GM23338 (cell line): ENCODE data around the gene NANOGP8. TPM values are rescaled to one million over a fixed set of nuclear protein-coding genes. Genes with fewer than 3 reads are reported as not detected.

ENCODE experiments used
- ATAC-seq: fragments of 200-7000 bp; cut with Tn5 transposase; 3 replicates; pipeline ENCODE4 v1.9.1; 2020
- DNase-seq: peaks from one replicate; pipeline ENCODE4 v3.0.0-alpha.2; 2015; ENCODE audit warnings: low spot score
- H2AFZ ChIP-seq: fragments of 200-600 bp; sonication (generic); 2 replicates; pipeline ENCODE4 v1.8.0; 2016; ENCODE audit warnings: antibody characterized with exemption, mild to moderate bottlenecking, moderate library complexity
- H3F3A ChIP-seq: fragments of 200-600 bp; sonication (generic); replicated peaks from 2 replicates; pipeline ENCODE4 v1.8.0; 2017; ENCODE audit warnings: antibody characterized with exemption, mixed run types, low read depth
- H3K27ac ChIP-seq: fragments of 200-600 bp; sonication (generic); 2 replicates; pipeline ENCODE4 v1.6.1; 2016; ENCODE audit warnings: low read depth
- H3K27me3 ChIP-seq: fragments of 200-600 bp; sonication (generic); 2 replicates; pipeline ENCODE4 v1.8.0; 2016; ENCODE audit warnings: mild to moderate bottlenecking, mixed run types, moderate library complexity; ENCODE audit not compliant: insufficient read depth
- H3K36me3 ChIP-seq: fragments of 200-600 bp; sonication (generic); 2 replicates; pipeline ENCODE4 v1.8.0; 2016; ENCODE audit warnings: mild to moderate bottlenecking; ENCODE audit not compliant: insufficient read depth
- H3K4me1 ChIP-seq: fragments of 200-600 bp; sonication (generic); 2 replicates; pipeline ENCODE4 v1.8.0; 2016; ENCODE audit warnings: mild to moderate bottlenecking, moderate library complexity; ENCODE audit not compliant: insufficient read depth
- H3K4me2 ChIP-seq: fragments of 200-600 bp; sonication (generic); 2 replicates; pipeline ENCODE4 v1.7.1; 2017; ENCODE audit warnings: mixed run types
- H3K4me3 ChIP-seq: fragments of 200-600 bp; sonication (generic); 2 replicates; pipeline ENCODE4 v1.6.1; 2016; ENCODE audit warnings: mixed run types
- H3K79me2 ChIP-seq: fragments of 200-600 bp; sonication (generic); replicated peaks from 2 replicates; pipeline ENCODE4 v1.8.0; 2017; ENCODE audit warnings: mild to moderate bottlenecking; ENCODE audit not compliant: insufficient read depth
- H3K9me2 ChIP-seq: fragments of 200-600 bp; sonication (generic); 2 replicates; pipeline ENCODE4 v1.8.0; 2017; ENCODE audit not compliant: insufficient read depth
- H4K20me1 ChIP-seq: fragments of 200-600 bp; sonication (generic); replicated peaks from 2 replicates; pipeline ENCODE4 v1.8.0; 2017; ENCODE audit warnings: mild to moderate bottlenecking; ENCODE audit not compliant: insufficient read depth
- H3K27ac Mint-ChIP-seq: 2 replicates; pipeline ENCODE4 v1.8.0; 2020; ENCODE audit warnings: inconsistent platforms, mild to moderate bottlenecking, moderate library complexity, mixed read lengths
- H3K27me3 Mint-ChIP-seq: 3 replicates; pipeline ENCODE4 v1.8.0; 2022; ENCODE audit warnings: low read depth, mild to moderate bottlenecking, moderate library complexity, mixed read lengths, inconsistent platforms; ENCODE audit not compliant: insufficient read depth, poor library complexity
- H3K36me3 Mint-ChIP-seq: 3 replicates; pipeline ENCODE4 v1.8.0; 2021; ENCODE audit warnings: low read depth, mild to moderate bottlenecking, inconsistent platforms, moderate library complexity, mixed read lengths
- H3K4me1 Mint-ChIP-seq: 3 replicates; pipeline ENCODE4 v1.8.0; 2020; ENCODE audit warnings: mild to moderate bottlenecking, inconsistent platforms, mixed read lengths
- H3K4me3 Mint-ChIP-seq: 3 replicates; pipeline ENCODE4 v1.8.0; 2021; ENCODE audit warnings: moderate library complexity, mild to moderate bottlenecking, inconsistent platforms, mixed read lengths
- H3K9me3 Mint-ChIP-seq: 3 replicates; pipeline ENCODE4 v1.8.0; 2020; ENCODE audit warnings: moderate library complexity, mild to moderate bottlenecking, inconsistent platforms, mixed read lengths
- CREB1 ChIP-seq: fragments of 250-450 bp; sonication (Bioruptor Pico); IDR thresholded peaks from 2 replicates; pipeline ENCODE4 v1.5.0; 2020; ENCODE audit warnings: low read depth, mild to moderate bottlenecking, moderate library complexity
- EZH2 ChIP-seq: fragments of 200-600 bp; sonication (generic); IDR thresholded peaks from one replicate; pipeline ENCODE4 v1.8.0; 2017; ENCODE audit warnings: antibody characterized with exemption, mild to moderate bottlenecking, low read depth; ENCODE audit not compliant: unreplicated experiment
- EZH2phosphoT487 ChIP-seq: fragments of 200-600 bp; sonication (generic); IDR thresholded peaks from one replicate; pipeline ENCODE4 v1.8.1; 2018; ENCODE audit warnings: antibody characterized with exemption; ENCODE audit not compliant: unreplicated experiment
- NANOG ChIP-seq: IDR thresholded peaks from 2 replicates; pipeline ENCODE4 v1.6.1; 2016; ENCODE audit warnings: antibody characterized with exemption, borderline replicate concordance
- POLR2AphosphoS5 ChIP-seq: IDR thresholded peaks from 2 replicates; pipeline ENCODE4 v1.6.1; 2016; ENCODE audit warnings: antibody characterized with exemption, low read depth
- STAT1 ChIP-seq: IDR thresholded peaks from one replicate; pipeline ENCODE4 v1.6.1; 2016; ENCODE audit warnings: antibody characterized with exemption; ENCODE audit not compliant: unreplicated experiment
- ZNF114 ChIP-seq: fragments of 250-450 bp; sonication (Bioruptor Pico); IDR thresholded peaks from 2 replicates; pipeline ENCODE4 v1.5.0; 2020; ENCODE audit warnings: mild to moderate bottlenecking, moderate library complexity
- ZNF331 ChIP-seq: fragments of 250-450 bp; sonication (Bioruptor Pico); IDR thresholded peaks from 2 replicates; pipeline ENCODE4 v1.5.0; 2020; ENCODE audit warnings: low read depth, mild to moderate bottlenecking, moderate library complexity
- polyA plus RNA-seq: library from polyadenylated mRNA; unstranded; fragments of >200 nt; fragmentation: Nextera tagmentation; extraction: Ambion mirVana; gene quantifications from 2 replicates; pipeline ENCODE4 v1.2.1, GENCODE V29; 2016
- total RNA-seq: library from RNA; depleted of rRNA; stranded (reverse); fragments of >200 nt; shearing (Covaris generic); gene quantifications from 2 replicates; pipeline ENCODE4 v1.2.3, GENCODE V29; 2014
- TF ChIP-seq, protein P1 (sequence below): IDR thresholded peaks from one replicate; pipeline ENCODE4 v1.6.1; 2018; ENCODE audit warnings: antibody characterized with exemption; ENCODE audit not compliant: unreplicated experiment
- TF ChIP-seq, protein P2 (sequence below), 2 experiments: fragments of 200-600 bp in 1 of 2; sonication (generic) in 1 of 2; conservative IDR thresholded peaks; 2 replicates each; pipeline versions ENCODE4 v1.5.1 to v1.6.1; 2016 to 2017; ENCODE audit warnings: antibody characterized with exemption in 2 of 2, low read depth in 2 of 2, mild to moderate bottlenecking in 2 of 2, moderate library complexity in 1 of 2

NANOGP8 gene
- total and polyA plus RNA-seq, 2 experiments from 2014 or later: 8.5 to 53.4 TPM

DNA sequence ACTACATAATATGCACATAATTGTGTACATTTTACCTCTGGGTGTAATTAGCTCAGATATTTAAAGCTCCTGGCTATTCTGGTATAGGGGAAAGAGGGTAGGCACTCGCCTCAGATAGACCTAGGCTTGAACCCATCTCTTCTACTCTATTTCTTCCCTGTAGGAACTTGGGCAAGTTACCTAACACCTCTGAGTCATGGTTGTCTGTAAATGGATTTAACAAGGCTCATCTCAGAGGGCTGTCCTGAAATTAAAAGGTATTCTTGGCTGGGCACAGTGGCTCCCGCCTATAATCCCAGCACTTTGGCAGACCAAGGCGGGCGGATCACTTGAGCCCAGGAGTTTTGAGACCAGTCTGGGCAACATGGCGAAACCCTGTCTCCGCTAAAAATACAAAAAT, 30.7 kb downstream of the NANOGP8 start (continued):
- TF ChIP-seq, protein P1, sequence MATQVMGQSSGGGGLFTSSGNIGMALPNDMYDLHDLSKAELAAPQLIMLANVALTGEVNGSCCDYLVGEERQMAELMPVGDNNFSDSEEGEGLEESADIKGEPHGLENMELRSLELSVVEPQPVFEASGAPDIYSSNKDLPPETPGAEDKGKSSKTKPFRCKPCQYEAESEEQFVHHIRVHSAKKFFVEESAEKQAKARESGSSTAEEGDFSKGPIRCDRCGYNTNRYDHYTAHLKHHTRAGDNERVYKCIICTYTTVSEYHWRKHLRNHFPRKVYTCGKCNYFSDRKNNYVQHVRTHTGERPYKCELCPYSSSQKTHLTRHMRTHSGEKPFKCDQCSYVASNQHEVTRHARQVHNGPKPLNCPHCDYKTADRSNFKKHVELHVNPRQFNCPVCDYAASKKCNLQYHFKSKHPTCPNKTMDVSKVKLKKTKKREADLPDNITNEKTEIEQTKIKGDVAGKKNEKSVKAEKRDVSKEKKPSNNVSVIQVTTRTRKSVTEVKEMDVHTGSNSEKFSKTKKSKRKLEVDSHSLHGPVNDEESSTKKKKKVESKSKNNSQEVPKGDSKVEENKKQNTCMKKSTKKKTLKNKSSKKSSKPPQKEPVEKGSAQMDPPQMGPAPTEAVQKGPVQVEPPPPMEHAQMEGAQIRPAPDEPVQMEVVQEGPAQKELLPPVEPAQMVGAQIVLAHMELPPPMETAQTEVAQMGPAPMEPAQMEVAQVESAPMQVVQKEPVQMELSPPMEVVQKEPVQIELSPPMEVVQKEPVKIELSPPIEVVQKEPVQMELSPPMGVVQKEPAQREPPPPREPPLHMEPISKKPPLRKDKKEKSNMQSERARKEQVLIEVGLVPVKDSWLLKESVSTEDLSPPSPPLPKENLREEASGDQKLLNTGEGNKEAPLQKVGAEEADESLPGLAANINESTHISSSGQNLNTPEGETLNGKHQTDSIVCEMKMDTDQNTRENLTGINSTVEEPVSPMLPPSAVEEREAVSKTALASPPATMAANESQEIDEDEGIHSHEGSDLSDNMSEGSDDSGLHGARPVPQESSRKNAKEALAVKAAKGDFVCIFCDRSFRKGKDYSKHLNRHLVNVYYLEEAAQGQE: no peak
- TF ChIP-seq POLR2AphosphoS5 (no peak), NANOG (no peak), CREB1 (CRISPR knock-in tag) (no peak), ZNF114 (CRISPR knock-in tag) (no peak), EZH2 (no peak), STAT1 (no peak), EZH2phosphoT487 (no peak), ZNF331 (CRISPR knock-in tag) (no peak)
- TF ChIP-seq, protein P2, sequence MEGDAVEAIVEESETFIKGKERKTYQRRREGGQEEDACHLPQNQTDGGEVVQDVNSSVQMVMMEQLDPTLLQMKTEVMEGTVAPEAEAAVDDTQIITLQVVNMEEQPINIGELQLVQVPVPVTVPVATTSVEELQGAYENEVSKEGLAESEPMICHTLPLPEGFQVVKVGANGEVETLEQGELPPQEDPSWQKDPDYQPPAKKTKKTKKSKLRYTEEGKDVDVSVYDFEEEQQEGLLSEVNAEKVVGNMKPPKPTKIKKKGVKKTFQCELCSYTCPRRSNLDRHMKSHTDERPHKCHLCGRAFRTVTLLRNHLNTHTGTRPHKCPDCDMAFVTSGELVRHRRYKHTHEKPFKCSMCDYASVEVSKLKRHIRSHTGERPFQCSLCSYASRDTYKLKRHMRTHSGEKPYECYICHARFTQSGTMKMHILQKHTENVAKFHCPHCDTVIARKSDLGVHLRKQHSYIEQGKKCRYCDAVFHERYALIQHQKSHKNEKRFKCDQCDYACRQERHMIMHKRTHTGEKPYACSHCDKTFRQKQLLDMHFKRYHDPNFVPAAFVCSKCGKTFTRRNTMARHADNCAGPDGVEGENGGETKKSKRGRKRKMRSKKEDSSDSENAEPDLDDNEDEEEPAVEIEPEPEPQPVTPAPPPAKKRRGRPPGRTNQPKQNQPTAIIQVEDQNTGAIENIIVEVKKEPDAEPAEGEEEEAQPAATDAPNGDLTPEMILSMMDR (conservative IDR thresholded peaks at IDR 0.05; ENCODE audit: low read depth in 2 of 2): no peak

DNA sequence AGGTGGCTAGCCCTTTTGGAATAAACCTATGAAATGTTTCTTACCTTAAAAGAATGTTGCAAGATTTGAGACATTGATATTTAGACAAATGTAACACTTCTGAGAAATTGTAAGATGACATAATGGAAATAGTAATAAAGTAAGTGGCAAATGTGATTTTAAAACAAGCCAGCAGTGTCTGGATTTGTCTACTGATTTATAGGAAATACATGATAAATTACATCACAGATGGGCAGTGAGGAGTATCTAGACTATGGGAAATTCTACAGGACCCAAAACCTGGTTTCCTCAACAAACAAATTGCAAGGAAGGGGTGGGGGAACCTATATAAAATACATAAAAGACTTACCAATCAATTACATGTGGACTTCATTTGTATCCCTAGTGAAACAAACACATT, 37.1 kb downstream of the NANOGP8 start:
- Histone ChIP-seq H3K4me1 (no peaks in the 10 kb centered on the region), H3K4me2 (no peak overlapping the region), H3K9me2 (no peaks in the 10 kb centered on the region), H4K20me1 (no peaks in the 10 kb centered on the region), H3K27ac (no peak overlapping the region), H3K36me3 (no peaks in the 10 kb centered on the region), H3K79me2 (no peaks in the 10 kb centered on the region), H3F3A (no peaks in the 10 kb centered on the region), H2AFZ (no peak overlapping the region), H3K4me3 (no peak overlapping the region), H3K27me3 (no peaks in the 10 kb centered on the region)
- Mint-ChIP-seq H3K4me3 (no peak overlapping the region), H3K4me1 (peaks cover 7% of the 10 kb centered on the region), H3K9me3 (no peaks in the 10 kb centered on the region), H3K27me3 (peaks cover 6% of the 10 kb centered on the region), H3K27ac (no peak overlapping the region), H3K36me3 (peaks cover 6% of the 10 kb centered on the region; the same call in 1 of the 3 replicates)
- DNase-seq (no peak), ATAC-seq (no peak)
- TF ChIP-seq ZNF331 (CRISPR knock-in tag) (no peak), STAT1 (no peak), ZNF114 (CRISPR knock-in tag) (no peak), CREB1 (CRISPR knock-in tag) (no peak), EZH2 (no peak)
- TF ChIP-seq, protein P1: no peak
- TF ChIP-seq, protein P2 (conservative IDR thresholded peaks at IDR 0.05; ENCODE audit: low read depth in 2 of 2): no peak
